T-cell (primary cell): ENCODE data around the gene SPHK2. TPM values are rescaled to one million over a fixed set of nuclear protein-coding genes. Genes with fewer than 3 reads are reported as not detected.

Experiments
- ATAC-seq, 4 experiments: fragments of 200-7000 bp in 3 of 4; fragments of 150-1000 bp in 1 of 4; cut with Tn5 transposase; replicated peaks in 1 of 4; 1 replicate in 3 of 4; 2 replicates in 1 of 4; pipeline ENCODE4 v1.10.0; 2021; ENCODE audit warnings: moderate library complexity in 3 of 4, mild to moderate bottlenecking in 2 of 4, moderate number of reproducible peaks in 1 of 4
- CTCF ChIA-PET, 2 donors: fragments of 300-600 bp; sonication (Branson Sonifier 250); formaldehyde crosslinking; loops; one replicate each; lab custom pipeline; 2022; ENCODE audit warnings: antibody characterized with exemption in 2 of 2; lab: Charles Lee
- POLR2A ChIA-PET, 2 donors: fragments of 300-600 bp; sonication (Branson Sonifier 250); formaldehyde crosslinking; loops; one replicate each; lab custom pipeline; 2022; ENCODE audit warnings: antibody characterized with exemption in 2 of 2; lab: Charles Lee
- DNase-seq, 35 experiments: peaks; one replicate each; pipeline versions ENCODE4 v3.0.0 to v3.0.0-alpha.2; 2013 to 2023
- H3K27ac ChIP-seq: one replicate; pipeline ENCODE4 v1.5.1; 2013; ENCODE audit warnings: low read length
- H3K27me3 ChIP-seq, 2 experiments: replicated peaks in 1 of 2; 1 replicate in 1 of 2; 2 replicates in 1 of 2; pipeline versions ENCODE4 v1.6.1 to v1.7.0; 2013; ENCODE audit warnings: low read length in 1 of 2, mixed read lengths in 1 of 2; ENCODE audit not compliant: control insufficient read depth in 2 of 2, insufficient read depth in 2 of 2; ENCODE audit errors: extremely low read depth in 1 of 2
- H3K36me3 ChIP-seq, 2 donors: 1 replicate in 1 of 2; 2 replicates in 1 of 2; pipeline versions ENCODE4 v1.6.1 to v1.7.0; 2013; ENCODE audit warnings: low read length in 1 of 2; ENCODE audit not compliant: control insufficient read depth in 2 of 2, insufficient read depth in 1 of 2; ENCODE audit errors: extremely low read depth in 1 of 2
- H3K4me1 ChIP-seq, 2 experiments: 1 replicate in 1 of 2; 2 replicates in 1 of 2; pipeline versions ENCODE4 v1.6.1 to v1.7.0; 2013; ENCODE audit warnings: low read length in 2 of 2, mixed read lengths in 1 of 2; ENCODE audit not compliant: insufficient read depth in 2 of 2, control insufficient read depth in 1 of 2; ENCODE audit errors: extremely low read depth in 1 of 2
- H3K4me3 ChIP-seq, 2 donors: 1 replicate in 1 of 2; 2 replicates in 1 of 2; pipeline versions ENCODE4 v1.5.1 to v1.7.0; 2013; ENCODE audit warnings: mild to moderate bottlenecking in 2 of 2, low read length in 1 of 2, moderate library complexity in 1 of 2; ENCODE audit not compliant: control insufficient read depth in 1 of 2; ENCODE audit errors: extremely low read depth in 1 of 2
- H3K9me3 ChIP-seq: 2 replicates; pipeline ENCODE4 v1.7.0; 2013
- H3K27ac Mint-ChIP-seq, 2 donors: one replicate each; pipeline ENCODE4 v1.8.0; 2020 to 2021; ENCODE audit warnings: mild to moderate bottlenecking in 2 of 2, mixed read lengths in 2 of 2
- H3K27me3 Mint-ChIP-seq, 2 donors: one replicate each; pipeline ENCODE4 v1.8.0; 2021 to 2022; ENCODE audit warnings: mixed read lengths in 2 of 2
- H3K36me3 Mint-ChIP-seq: one replicate; pipeline ENCODE4 v1.8.0; 2021; ENCODE audit warnings: mixed read lengths
- H3K4me1 Mint-ChIP-seq, 3 donors: one replicate each; pipeline ENCODE4 v1.8.0; 2020 to 2022; ENCODE audit warnings: mixed read lengths in 3 of 3, mild to moderate bottlenecking in 1 of 3
- H3K4me3 Mint-ChIP-seq, 3 donors: one replicate each; pipeline ENCODE4 v1.8.0; 2020 to 2022; ENCODE audit warnings: mild to moderate bottlenecking in 3 of 3, mixed read lengths in 3 of 3, moderate library complexity in 3 of 3
- H3K9me3 Mint-ChIP-seq, 3 donors: one replicate each; pipeline ENCODE4 v1.8.0; 2020 to 2022; ENCODE audit warnings: mixed read lengths in 3 of 3
- WGBS: methylation state at CpG from one replicate; pipeline ENCODE4 v1.1.5; 2013; ENCODE audit warnings: missing lambda C conversion rate; ENCODE audit not compliant: insufficient coverage; 5-methylcytosine and 5-hydroxymethylcytosine counted together
- total RNA-seq, 35 experiments: library from RNA in 6 of 35; stranded (reverse) in 6 of 35; fragments of 120-200 nt in 1 of 35; gene quantifications; one replicate each; pipeline versions ENCODE4 v1.2.1 to v1.2.4 and lab custom pipeline; 2013 to 2026

The SPHK2 gene
- total RNA-seq, 5 donors from 2014 or later (not counting 1 experiment from before 2014, with no cell fraction given): 18.0 to 37.0 (median 31.8) TPM

GRCh38 chr19:48670699-48671445, 51.6 kb downstream of the SPHK2 start:
- WGBS: 92% methylated on average over 21 of the region's 21 CpGs
- Histone ChIP-seq H3K27ac (no peak overlapping the region), H3K9me3 (no peaks in the 10 kb centered on the region), H3K36me3 (no peaks in the 10 kb centered on the region), H3K4me3 (no peak overlapping the region), H3K4me1 (peaks cover 0 to 10% of the 10 kb centered on the region in 2 experiments), H3K27me3 (no peaks in the 10 kb centered on the region)
- DNase-seq (no peak), ATAC-seq (no peak)
- H3K36me3 Mint-ChIP-seq: no peaks in the 10 kb centered on the region
- H3K27me3 Mint-ChIP-seq: no peaks in the 10 kb centered on the region
- H3K9me3 Mint-ChIP-seq: peaks cover 0 to 4% (median 0%) of the 10 kb centered on the region in 3 donors
- CTCF ChIA-PET: no interaction called here
- peaks cover 6 to 7% (median 6%) of the 10 kb centered on the region in 3 donors for H3K4me1 Mint-ChIP-seq
- no peak overlapping the region for H3K27ac Mint-ChIP-seq
- POLR2A ChIA-PET: interaction anchor here in 1 of 2 donors (0.7 kb wide), 1 partner anchor 13 kb away, joined by 3 read pairs; no protein-coding TSS in a partner anchor
- no peak overlapping the region for H3K4me3 Mint-ChIP-seq

- Mint-ChIP-seq H3K4me1 (peaks cover 6 to 7% (median 6%) of the 10 kb centered on the region in 3 donors), H3K27me3 (no peaks in the 10 kb centered on the region), H3K4me3 (no peak overlapping the region), H3K36me3 (no peaks in the 10 kb centered on the region), H3K9me3 (peaks cover 0 to 4% (median 0%) of the 10 kb centered on the region in 3 donors), H3K27ac (no peak overlapping the region)
- DNase-seq (no peak), ATAC-seq (no peak)
- no peak overlapping the region for H3K4me3 ChIP-seq
- ChIA-PET POLR2A (no interaction called here), CTCF (no interaction called here)
- WGBS: 100% methylated on average over 2 of the region's 10 CpGs
- peaks cover 0 to 10% of the 10 kb centered on the region in 2 experiments for H3K4me1 ChIP-seq
- no peaks in the 10 kb centered on the region for H3K36me3 ChIP-seq
- H3K9me3 ChIP-seq: no peaks in the 10 kb centered on the region
- H3K27me3 ChIP-seq: no peaks in the 10 kb centered on the region
- H3K27ac ChIP-seq: no peak overlapping the region
These were observed 52.2 kb downstream of the SPHK2 start for GRCh38 chr19:48671446-48671995.

DNA sequence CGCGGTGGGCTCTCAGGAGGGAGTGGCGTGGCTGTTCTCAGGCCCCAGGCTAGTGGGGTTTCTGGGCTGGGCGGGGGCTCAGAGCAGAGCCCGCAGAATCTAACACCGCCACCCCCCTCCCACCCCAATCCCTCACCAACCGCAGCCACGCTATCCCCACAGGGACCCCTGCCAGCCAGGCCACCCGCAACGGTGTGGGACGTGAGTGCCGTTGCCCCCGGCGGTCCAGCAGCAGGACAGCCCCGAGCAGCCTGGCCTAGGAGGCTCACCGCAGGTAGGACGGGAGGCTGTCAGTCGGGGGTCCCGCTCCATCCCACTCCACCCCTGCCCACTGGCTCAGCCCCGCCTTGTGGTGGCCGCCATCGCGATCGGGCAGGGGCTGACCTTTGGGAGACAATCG, 53.7 kb downstream of the SPHK2 start, which contains the start of gene NTN5:
Gene NTN5 (minus strand): TSS at position 24 of the 400 bp plus-strand sequence. CDS start 2,031 bp downstream, outside the sequence.
- H3K4me3 ChIP-seq: no peak within 1 kb of the TSS
- no peaks in the 10 kb centered on the region for H3K9me3 ChIP-seq
- Mint-ChIP-seq H3K36me3 (no peaks in the 10 kb centered on the region), H3K9me3 (peaks cover 0 to 4% (median 0%) of the 10 kb centered on the region in 3 donors), H3K4me3 (no peak within 1 kb of the TSS), H3K4me1 (peaks cover 6 to 7% (median 6%) of the 10 kb centered on the region in 3 donors), H3K27me3 (no peaks in the 10 kb centered on the region), H3K27ac (no peak within 1 kb of the TSS)
- CTCF ChIA-PET: no interaction called here
- H3K27ac ChIP-seq: no peak within 1 kb of the TSS
- POLR2A ChIA-PET: no interaction called here
- DNase-seq (no peak), ATAC-seq (no peak)
- no peaks in the 10 kb centered on the region for H3K27me3 ChIP-seq
- WGBS: 83% methylated on average over 13 of the region's 25 CpGs
- H3K36me3 ChIP-seq: no peaks in the 10 kb centered on the region
- peaks cover 0 to 10% of the 10 kb centered on the region in 2 experiments for H3K4me1 ChIP-seq

DNA sequence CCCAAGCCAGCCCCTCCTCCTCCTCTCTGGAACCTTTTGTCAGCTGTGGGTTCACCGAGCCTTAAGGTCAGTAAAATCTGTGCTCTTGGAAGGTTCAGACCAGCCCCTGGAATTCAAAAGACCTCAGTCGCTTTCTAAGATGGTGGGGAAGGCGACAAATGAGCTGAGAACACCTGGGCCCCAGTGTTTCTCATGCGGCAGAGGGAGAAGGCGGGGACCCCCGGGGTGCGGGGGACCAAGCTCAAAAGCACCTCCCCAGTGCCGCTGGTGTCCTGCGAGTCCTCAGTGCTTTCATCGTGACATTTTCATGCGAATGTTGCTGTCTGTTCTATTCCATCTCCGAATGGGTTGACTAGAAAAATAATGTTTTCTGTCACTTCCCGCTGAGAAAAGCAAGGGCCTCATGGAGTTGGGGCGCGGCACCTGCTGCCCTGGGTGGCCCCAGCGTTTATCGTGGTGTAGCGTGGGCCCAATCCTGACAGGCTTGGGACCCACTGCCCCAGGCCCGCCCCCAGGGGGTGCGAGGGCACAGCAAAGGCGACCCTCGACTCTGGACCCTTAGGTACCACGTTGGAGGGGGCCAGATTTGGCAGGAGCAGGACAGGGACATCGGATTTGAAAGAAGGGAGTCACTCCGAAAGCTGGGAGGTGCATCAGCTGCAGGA, 54.3 kb downstream of the SPHK2 start:
- whole genome bisulfite sequencing: 85% methylated on average over 24 of the region's 25 CpGs
- Histone ChIP-seq H3K36me3 (no peaks in the 10 kb centered on the region), H3K4me3 (no peak overlapping the region), H3K27ac (no peak overlapping the region), H3K4me1 (peaks cover 0 to 10% of the 10 kb centered on the region in 2 experiments), H3K27me3 (no peaks in the 10 kb centered on the region), H3K9me3 (no peaks in the 10 kb centered on the region)
- no peak for DNase-seq
- H3K27me3 Mint-ChIP-seq: no peaks in the 10 kb centered on the region
- H3K4me3 Mint-ChIP-seq: no peak overlapping the region
- H3K36me3 Mint-ChIP-seq: no peaks in the 10 kb centered on the region
- H3K9me3 Mint-ChIP-seq: peaks cover 0 to 4% (median 0%) of the 10 kb centered on the region in 3 donors
- ChIA-PET CTCF (interaction anchor here in 1 of 2 donors (0.6 kb wide), 1 partner anchor 65 kb away, joined by 9 read pairs; no protein-coding TSS in a partner anchor), POLR2A (no interaction called here)
- ATAC-seq: no peak
- H3K27ac Mint-ChIP-seq: no peak overlapping the region
- peaks cover 6 to 7% (median 6%) of the 10 kb centered on the region in 3 donors for H3K4me1 Mint-ChIP-seq

- Mint-ChIP-seq H3K4me1 (peaks cover 6 to 7% (median 6%) of the 10 kb centered on the region in 3 donors), H3K4me3 (no peak overlapping the region), H3K9me3 (no peaks in the 10 kb centered on the region), H3K27me3 (no peaks in the 10 kb centered on the region), H3K27ac (no peak overlapping the region), H3K36me3 (no peaks in the 10 kb centered on the region)
- H3K9me3 ChIP-seq: no peaks in the 10 kb centered on the region
- ChIA-PET CTCF (interaction anchor here in 1 of 2 donors (0.6 to 1.9 kb wide), 3 partner anchors 28 to 319 kb away, joined by 3 to 8 read pairs (median 4); partner anchors contain the start of genes CA11 and RUVBL2), POLR2A (interaction anchor here in 1 of 2 donors (0.6 kb wide), 1 partner anchor 310 kb away, joined by 3 read pairs; no protein-coding TSS in a partner anchor)
- H3K27ac ChIP-seq: no peak overlapping the region
- H3K4me3 ChIP-seq: no peak overlapping the region
- 83% methylated on average over 9 of the region's 19 CpGs for WGBS
- no peaks in the 10 kb centered on the region for H3K36me3 ChIP-seq
- peaks cover 0 to 10% of the 10 kb centered on the region in 2 experiments for H3K4me1 ChIP-seq
- ATAC-seq: no peak
- H3K27me3 ChIP-seq: no peaks in the 10 kb centered on the region
- no peak for DNase-seq
These were observed 55.0 kb downstream of the SPHK2 start for GRCh38 chr19:48674216-48674809.
